PFSK-1 (cell line): Measurements from ENCODE around the gene KCNT2.

ENCODE experiments used
- FOXP2 ChIP-seq: optimal IDR thresholded peaks from 2 replicates; pipeline ENCODE3; 2011; ENCODE audit warnings: borderline replicate concordance, control low read depth, inconsistent platforms; ENCODE audit not compliant: insufficient read depth; ENCODE audit errors: extremely low read length, extremely low read depth
- POLR2AphosphoS5 ChIP-seq: IDR thresholded peaks from 2 replicates; pipeline ENCODE4 v1.6.1; 2012; ENCODE audit warnings: low read depth, mild to moderate bottlenecking, control low read depth, low read length, moderate library complexity
- REST ChIP-seq, 2 experiments: IDR thresholded peaks; 2 replicates each; pipeline versions ENCODE4 v1.6.1 to v1.8.0; 2011 to 2012; ENCODE audit warnings: low read depth in 2 of 2, low read length in 2 of 2, control low read depth in 1 of 2, inconsistent platforms in 1 of 2, mild to moderate bottlenecking in 1 of 2, moderate library complexity in 1 of 2; ENCODE audit not compliant: insufficient read depth in 1 of 2
- SIN3A ChIP-seq: IDR thresholded peaks from 2 replicates; pipeline ENCODE4 v1.6.1; 2012; ENCODE audit warnings: mild to moderate bottlenecking, low read length, moderate library complexity, borderline replicate concordance; ENCODE audit not compliant: insufficient read depth
- TAF1 ChIP-seq: IDR thresholded peaks from 2 replicates; pipeline ENCODE4 v1.6.1; 2012; ENCODE audit warnings: low read length, control low read depth, borderline replicate concordance; ENCODE audit not compliant: insufficient read depth

Gene KCNT2

GRCh38 chr1:196651079-196651478 lies 42.8 kb upstream of the KCNT2 start:
- TF ChIP-seq POLR2AphosphoS5, result no peak
- TF ChIP-seq FOXP2, result no peak
- no peak for TF ChIP-seq SIN3A
- no peak for TF ChIP-seq TAF1
- no peak for TF ChIP-seq REST (IDR thresholded peaks at IDR 0.05; ENCODE audit: insufficient read depth in 1 of 2, low read depth in 2 of 2, low read length in 2 of 2)

GRCh38 chr1:196650403-196650802 lies 42.2 kb upstream of the KCNT2 start:
- TF ChIP-seq REST (IDR thresholded peaks at IDR 0.05; ENCODE audit: insufficient read depth in 1 of 2, low read depth in 2 of 2, low read length in 2 of 2) (no peak), FOXP2 (no peak), POLR2AphosphoS5 (no peak), SIN3A (no peak), TAF1 (no peak)

- TF ChIP-seq FOXP2, result no peak
- TF ChIP-seq REST (IDR thresholded peaks at IDR 0.05; ENCODE audit: insufficient read depth in 1 of 2, low read depth in 2 of 2, low read length in 2 of 2), result no peak
- TF ChIP-seq SIN3A, result no peak
- no peak for TF ChIP-seq POLR2AphosphoS5
- TF ChIP-seq TAF1, result no peak
Measured at GRCh38 chr1:196649990-196650389, 41.8 kb upstream of the KCNT2 start.

- TF ChIP-seq FOXP2, result no peak
- TF ChIP-seq POLR2AphosphoS5, result no peak
- no peak for TF ChIP-seq REST (IDR thresholded peaks at IDR 0.05; ENCODE audit: insufficient read depth in 1 of 2, low read depth in 2 of 2, low read length in 2 of 2)
- TF ChIP-seq TAF1, result no peak
- no peak for TF ChIP-seq SIN3A
Measured at GRCh38 chr1:196640976-196641375, 32.7 kb upstream of the KCNT2 start.

GRCh38 chr1:196638466-196638865 lies 30.2 kb upstream of the KCNT2 start:
- TF ChIP-seq REST (IDR thresholded peaks at IDR 0.05; ENCODE audit: insufficient read depth in 1 of 2, low read depth in 2 of 2, low read length in 2 of 2) (no peak), FOXP2 (no peak), POLR2AphosphoS5 (no peak), TAF1 (no peak), SIN3A (no peak)
